ENCODE results near the gene EPS15. TPM values are rescaled to one million over a fixed set of nuclear protein-coding genes. Genes with fewer than 3 reads are reported as not detected.

EPS15 gene
- total and polyA plus RNA-seq, 2 donors (not counting 1 experiment from before 2014, with no cell fraction given), result 40.3 to 151 TPM

GRCh38 chr1:51420867-51421627, 98.0 kb downstream of the EPS15 start:
- CTCF ChIA-PET, result no interaction called here
- Histone ChIP-seq H3K79me2 (ENCODE audit: control insufficient read depth, insufficient read depth, low read length) (no peaks in the 10 kb centered on the region), H3K4me2 (replicated peaks; ENCODE audit: low read depth, low read length, poor library complexity, severe bottlenecking) (no peak overlapping the region), H3K27me3 (replicated peaks in 1 of 4; ENCODE audit: control extremely low read depth in 1 of 4, control insufficient read depth in 3 of 4, insufficient read depth in 4 of 4, low read length in 3 of 4) (no peaks in the 10 kb centered on the region), H4K20me1 (ENCODE audit: control insufficient read depth, insufficient read depth, low read length, poor library complexity, severe bottlenecking) (no peaks in the 10 kb centered on the region), H3K4me1 (ENCODE audit: control insufficient read depth in 2 of 2, insufficient read depth in 2 of 2, low read length in 2 of 2) (no peaks in the 10 kb centered on the region), H3K9me3 (ENCODE audit: control extremely low read depth in 1 of 3, control insufficient read depth in 2 of 3, insufficient read depth in 1 of 3, low read length in 2 of 3) (no peaks in the 10 kb centered on the region), H3K4me3 (ENCODE audit: control extremely low read depth in 1 of 5, extremely low read depth in 1 of 5, insufficient read depth in 1 of 5, low read depth in 2 of 5, low read length in 4 of 5) (no peak overlapping the region), H3K27ac (ENCODE audit: low read length in 2 of 2) (no peak overlapping the region), H2AFZ (ENCODE audit: insufficient read depth, low read depth, low read length, poor library complexity, severe bottlenecking) (no peak overlapping the region), H3K36me3 (replicated peaks in 1 of 2; ENCODE audit: control extremely low read depth in 1 of 2, control insufficient read depth in 1 of 2, extremely low read depth in 1 of 2, insufficient read depth in 2 of 2, low read length in 1 of 2) (peaks cover 14 to 54% of the 10 kb centered on the region in 2 experiments), H3K9ac (ENCODE audit: low read length) (no peak overlapping the region)
- no peak for TF ChIP-seq EZH2 (IDR thresholded peaks at IDR 0.05; ENCODE audit: borderline replicate concordance, insufficient read depth, low read depth, low read length, poor library complexity, severe bottlenecking)
- Mint-ChIP-seq H3K4me3 (no peak overlapping the region), H3K27ac (peak overlapping the region; percentile 60), H3K4me1 (peaks cover 8% of the 10 kb centered on the region), H3K27me3 (no peaks in the 10 kb centered on the region), H3K9me3 (ENCODE audit: insufficient read depth) (no peaks in the 10 kb centered on the region)
- DNase-seq (no peak), ATAC-seq (ENCODE audit: low read depth) (no peak)
- intact Hi-C loops (cut with micrococcal nuclease), result no loop called here
- POLR2A ChIA-PET, result no interaction called here
- WGBS (ENCODE audit: insufficient coverage), result 94% methylated on average over 2 of the region's 2 CpGs

- CTCF ChIA-PET, result interaction anchor here (1.7 kb wide), 1 partner anchor 117 kb away, joined by 4 read pairs; no protein-coding TSS in a partner anchor
- no peak for TF ChIP-seq CTCF (IDR thresholded peaks at IDR 0.05)
- no peak for TF ChIP-seq EZH2 (IDR thresholded peaks at IDR 0.05; ENCODE audit: borderline replicate concordance, insufficient read depth, low read depth, low read length, poor library complexity, severe bottlenecking)
- no peaks in the 10 kb centered on the region for H3K4me1 ChIP-seq (ENCODE audit: control insufficient read depth in 2 of 2, insufficient read depth in 2 of 2, low read length in 2 of 2)
- Mint-ChIP-seq H3K4me3 (no peak overlapping the region), H3K27me3 (no peaks in the 10 kb centered on the region), H3K27ac (no peak overlapping the region), H3K4me1 (peaks cover 6% of the 10 kb centered on the region), H3K9me3 (ENCODE audit: insufficient read depth) (no peaks in the 10 kb centered on the region)
- POLR2A ChIA-PET, result interaction anchor here (0.7 kb wide), 1 partner anchor 726 kb away, joined by 3 read pairs; no protein-coding TSS in a partner anchor
- no peaks in the 10 kb centered on the region for H3K27me3 ChIP-seq (replicated peaks in 1 of 4; ENCODE audit: control extremely low read depth in 1 of 4, control insufficient read depth in 3 of 4, insufficient read depth in 4 of 4, low read length in 3 of 4)
- H3K27ac ChIP-seq (ENCODE audit: low read length in 2 of 2), result no peak overlapping the region
- H3K9ac ChIP-seq (ENCODE audit: low read length), result no peak overlapping the region
- no peak overlapping the region for H3K4me2 ChIP-seq (replicated peaks; ENCODE audit: low read depth, low read length, poor library complexity, severe bottlenecking)
- H3K36me3 ChIP-seq (replicated peaks in 1 of 2; ENCODE audit: control extremely low read depth in 1 of 2, control insufficient read depth in 1 of 2, extremely low read depth in 1 of 2, insufficient read depth in 2 of 2, low read length in 1 of 2), result peaks cover 14 to 55% of the 10 kb centered on the region in 2 experiments
- H2AFZ ChIP-seq (ENCODE audit: insufficient read depth, low read depth, low read length, poor library complexity, severe bottlenecking), result no peak overlapping the region
- DNase-seq (no peak), ATAC-seq (ENCODE audit: low read depth) (no peak)
- intact Hi-C loops (cut with micrococcal nuclease), result no loop called here
- 100% methylated on average over 1 of the region's 2 CpGs for WGBS (ENCODE audit: insufficient coverage)
- H3K9me3 ChIP-seq (ENCODE audit: control extremely low read depth in 1 of 3, control insufficient read depth in 2 of 3, insufficient read depth in 1 of 3, low read length in 2 of 3), result no peaks in the 10 kb centered on the region
- no peaks in the 10 kb centered on the region for H3K79me2 ChIP-seq (ENCODE audit: control insufficient read depth, insufficient read depth, low read length)
- H3K4me3 ChIP-seq (ENCODE audit: control extremely low read depth in 1 of 5, extremely low read depth in 1 of 5, insufficient read depth in 1 of 5, low read depth in 2 of 5, low read length in 4 of 5), result no peak overlapping the region
- no peaks in the 10 kb centered on the region for H4K20me1 ChIP-seq (ENCODE audit: control insufficient read depth, insufficient read depth, low read length, poor library complexity, severe bottlenecking)
Observed at GRCh38 chr1:51418384-51418959, 100.6 kb downstream of the EPS15 start.

All from B cell (primary cell).